HG03064 (cell line): ENCODE results near the gene FNDC3B.

Experiments
- ATAC-seq: cut with Tn5 transposase; IDR thresholded peaks from one replicate; pipeline ENCODE4 v1.9.1; 2021; ENCODE audit warnings: low read depth; ENCODE audit not compliant: unreplicated experiment

The FNDC3B gene

GRCh38 chr3:172373912-172374311 lies 334.5 kb downstream of the FNDC3B start:
- ATAC-seq = no peak

GRCh38 chr3:172375206-172375850 lies 335.9 kb downstream of the FNDC3B start:
- no peak for ATAC-seq

GRCh38 chr3:172376402-172376801 lies 337.0 kb downstream of the FNDC3B start:
- no peak for ATAC-seq

- ATAC-seq = no peak
Observed at GRCh38 chr3:172376881-172377280, 337.5 kb downstream of the FNDC3B start.

- ATAC-seq = no peak
Observed at GRCh38 chr3:172378439-172378838, 339.1 kb downstream of the FNDC3B start.

GRCh38 chr3:172379372-172379771 lies 340.0 kb downstream of the FNDC3B start:
- no peak for ATAC-seq

GRCh38 chr3:172380632-172381031 lies 341.3 kb downstream of the FNDC3B start:
- ATAC-seq = no peak

- no peak for ATAC-seq
Observed at GRCh38 chr3:172383306-172383796, 344.0 kb downstream of the FNDC3B start.

GRCh38 chr3:172384836-172385235 lies 345.5 kb downstream of the FNDC3B start:
- ATAC-seq = no peak

GRCh38 chr3:172387728-172388127 lies 348.4 kb downstream of the FNDC3B start:
- no peak for ATAC-seq

GRCh38 chr3:172388412-172389078 lies 349.2 kb downstream of the FNDC3B start:
- no peak for ATAC-seq

GRCh38 chr3:172390792-172391191 lies 351.4 kb downstream of the FNDC3B start:
- no peak for ATAC-seq

GRCh38 chr3:172391592-172392302 lies 352.4 kb downstream of the FNDC3B start:
- no peak for ATAC-seq

- no peak for ATAC-seq
Observed at GRCh38 chr3:172394692-172395091, 355.3 kb downstream of the FNDC3B start.

- no peak for ATAC-seq
Observed at GRCh38 chr3:172396400-172396799, 357.0 kb downstream of the FNDC3B start.

GRCh38 chr3:172397716-172398405 lies 358.5 kb downstream of the FNDC3B start:
- ATAC-seq = no peak

GRCh38 chr3:172398484-172398883 lies 359.1 kb downstream of the FNDC3B start:
- no peak for ATAC-seq

GRCh38 chr3:172402090-172402489 lies 362.7 kb downstream of the FNDC3B start:
- no peak for ATAC-seq

- no peak for ATAC-seq
Observed at GRCh38 chr3:172402892-172403643, 363.7 kb downstream of the FNDC3B start.

- ATAC-seq = no peak
Observed at GRCh38 chr3:172404237-172404962, 365.0 kb downstream of the FNDC3B start.
